Measurements from ENCODE around the gene MDH2.
"Not testable (repeated sequence)": the region's sequence is repeated elsewhere in the genome, so short reads cannot be mapped to it uniquely, and the experiment has no call there.

The MDH2 gene

DNA sequence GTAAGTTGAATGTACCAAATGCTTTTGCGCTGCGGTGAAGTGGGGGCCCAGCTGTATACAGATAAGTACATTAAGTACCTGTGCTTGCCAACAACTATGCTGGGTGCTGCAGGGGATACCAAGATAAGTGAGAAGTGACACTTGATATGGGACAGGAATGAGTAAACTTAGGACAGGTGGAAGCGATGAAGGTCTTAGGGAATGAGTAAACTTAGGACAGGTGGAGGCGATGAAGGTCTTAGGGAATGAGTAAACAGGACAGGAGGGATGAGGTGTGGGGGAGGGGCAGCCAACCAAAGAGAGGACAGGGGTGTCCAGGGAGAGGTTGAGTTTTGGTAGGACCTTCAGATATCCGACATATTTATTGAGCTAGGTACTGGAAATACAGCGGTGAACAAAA lies 1.4 kb downstream of the MDH2 start:
- DNase-seq: no peak

DNA sequence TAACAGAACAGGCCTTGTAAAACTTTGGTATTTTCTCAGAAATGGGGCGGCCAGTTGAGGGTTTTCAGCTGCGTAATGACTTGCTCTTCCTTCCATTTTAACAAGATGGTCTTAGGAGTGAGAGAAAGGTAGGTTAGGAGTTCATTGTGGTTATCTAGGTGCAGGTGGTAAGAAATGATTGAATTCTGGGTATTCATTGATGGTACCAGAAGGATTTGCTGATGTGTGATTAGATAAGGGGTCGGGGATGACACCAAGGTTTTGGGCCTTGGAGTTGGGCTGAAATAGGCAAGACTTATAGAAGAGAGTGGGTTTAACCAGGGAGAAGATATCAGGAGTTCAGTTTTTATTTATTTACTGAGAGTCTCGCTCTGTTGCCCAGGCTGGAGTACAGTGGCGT lies 2.6 kb downstream of the MDH2 start:
- DNase-seq: no peak

DNA sequence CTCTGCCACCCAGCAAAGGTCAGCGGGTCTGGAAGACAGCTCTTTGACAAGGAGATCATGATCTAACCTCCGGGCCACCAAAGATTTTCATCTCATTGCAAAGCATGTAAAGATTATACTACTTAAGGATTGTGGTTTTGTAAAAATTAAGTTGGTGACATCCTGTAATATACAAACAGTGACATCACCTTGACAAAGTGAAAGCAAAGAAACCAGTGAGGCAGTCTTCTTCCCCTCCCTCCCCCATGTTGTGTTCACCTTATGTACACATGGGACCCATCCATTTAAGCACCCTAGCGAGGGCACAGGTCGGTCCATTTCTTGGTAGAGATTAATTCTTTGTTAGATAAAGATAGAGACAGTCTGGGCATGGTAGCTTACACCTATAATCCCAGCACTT lies 3.9 kb downstream of the MDH2 start:
- no peak for DNase-seq

DNA sequence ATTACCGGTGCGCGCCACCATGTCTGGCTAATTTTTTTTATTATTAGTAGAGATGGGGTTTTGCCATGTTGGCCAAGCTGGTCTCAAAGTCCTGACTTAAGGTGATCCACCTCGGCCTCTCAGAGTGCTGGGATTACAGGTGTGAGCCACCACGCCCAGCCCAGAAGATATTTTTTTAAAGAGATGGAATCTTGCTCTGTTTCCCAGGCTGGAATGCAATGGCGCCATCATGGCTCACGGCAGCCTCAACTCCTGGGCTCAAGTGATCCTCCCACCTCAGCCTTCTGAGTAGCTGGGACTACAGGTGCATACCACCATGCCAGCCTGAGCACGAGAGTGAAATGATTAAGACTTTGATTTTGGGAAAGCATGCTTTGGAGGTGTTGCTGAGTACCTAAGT lies 4.8 kb downstream of the MDH2 start:
- DNase-seq: not testable (repeated sequence)

DNA sequence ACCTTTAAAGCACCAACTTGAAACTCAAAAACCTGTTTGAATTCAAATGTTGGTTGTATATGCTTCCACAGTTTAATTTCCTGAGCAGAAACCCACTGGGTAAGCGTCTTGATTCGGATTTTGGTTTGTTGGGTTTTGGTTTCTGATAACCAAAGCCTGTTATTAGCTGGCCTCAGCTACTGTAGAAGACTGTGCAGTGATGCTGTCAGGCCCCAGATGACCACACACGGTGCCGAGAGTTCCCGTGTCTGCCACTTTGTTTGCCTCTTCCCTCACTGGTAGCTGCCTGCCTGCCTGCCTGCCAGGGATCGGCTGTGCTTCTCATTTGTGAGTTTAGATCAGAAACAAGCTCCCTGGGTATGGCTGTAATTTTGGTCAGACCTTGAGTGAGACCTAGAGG lies 5.6 kb downstream of the MDH2 start:
- no peak for DNase-seq

DNA sequence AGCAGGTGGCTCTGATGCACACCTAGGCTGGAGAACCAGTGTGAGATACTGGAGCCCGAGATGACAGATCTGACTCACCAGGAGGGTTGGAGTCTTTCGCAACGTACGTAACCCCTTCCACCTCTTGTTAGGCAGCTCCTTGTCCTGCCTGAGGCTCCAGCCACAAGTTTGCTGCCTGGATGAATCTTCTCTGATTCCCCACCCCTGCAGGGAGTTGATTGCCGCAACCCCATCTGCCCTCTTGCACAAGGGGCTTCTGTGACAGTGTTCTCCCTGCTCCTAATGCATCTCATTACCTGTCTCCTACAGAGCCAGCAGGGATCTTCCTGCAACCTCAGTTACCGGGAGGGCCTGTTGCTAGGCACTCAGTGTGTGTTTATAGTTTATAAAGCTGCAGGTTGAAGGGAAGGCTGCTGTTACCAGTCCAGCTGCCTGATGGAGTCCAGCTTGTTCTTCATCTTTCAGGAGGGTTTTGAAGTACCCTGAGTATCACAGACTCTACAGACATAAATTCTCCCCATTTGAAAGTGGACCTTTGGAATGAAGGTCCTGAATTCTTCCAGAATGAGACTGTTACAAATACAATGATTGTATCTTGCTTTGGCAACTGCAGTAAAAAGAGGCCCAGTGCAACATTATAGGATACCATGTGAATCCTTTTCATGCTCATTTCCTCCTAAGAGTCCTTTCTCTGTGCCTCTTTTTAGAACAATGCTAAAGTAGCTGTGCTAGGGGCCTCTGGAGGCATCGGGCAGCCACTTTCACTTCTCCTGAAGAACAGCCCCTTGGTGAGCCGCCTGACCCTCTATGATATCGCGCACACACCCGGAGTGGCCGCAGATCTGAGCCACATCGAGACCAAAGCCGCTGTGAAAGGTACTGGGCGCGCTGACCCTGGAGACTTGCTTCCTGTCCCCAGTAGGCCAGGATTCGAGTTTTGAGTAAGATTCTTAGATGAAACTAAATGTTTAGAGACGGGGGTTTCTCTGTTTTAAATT lies 6.5 kb downstream of the MDH2 start:
- no peak for DNase-seq

DNA sequence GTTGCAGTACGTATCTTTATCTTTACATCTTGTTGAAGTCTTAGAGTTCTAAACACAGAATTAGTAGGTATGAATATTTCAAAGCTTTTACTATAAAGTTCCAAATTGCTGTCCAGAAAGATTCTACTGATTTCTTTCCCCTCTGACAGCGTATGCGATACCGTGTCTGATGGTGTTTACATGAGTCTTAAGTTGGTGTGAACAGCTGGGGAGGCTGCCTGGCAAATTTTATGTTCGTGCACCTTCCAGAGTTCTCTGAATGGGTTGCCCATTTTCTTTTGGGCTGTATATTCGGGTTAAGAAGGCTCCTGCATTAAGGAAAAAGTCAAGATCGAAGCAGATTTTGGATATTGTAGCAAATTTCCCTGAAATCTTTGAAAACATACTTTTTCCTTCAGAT lies 8.3 kb downstream of the MDH2 start:
- DNase-seq: no peak

DNA sequence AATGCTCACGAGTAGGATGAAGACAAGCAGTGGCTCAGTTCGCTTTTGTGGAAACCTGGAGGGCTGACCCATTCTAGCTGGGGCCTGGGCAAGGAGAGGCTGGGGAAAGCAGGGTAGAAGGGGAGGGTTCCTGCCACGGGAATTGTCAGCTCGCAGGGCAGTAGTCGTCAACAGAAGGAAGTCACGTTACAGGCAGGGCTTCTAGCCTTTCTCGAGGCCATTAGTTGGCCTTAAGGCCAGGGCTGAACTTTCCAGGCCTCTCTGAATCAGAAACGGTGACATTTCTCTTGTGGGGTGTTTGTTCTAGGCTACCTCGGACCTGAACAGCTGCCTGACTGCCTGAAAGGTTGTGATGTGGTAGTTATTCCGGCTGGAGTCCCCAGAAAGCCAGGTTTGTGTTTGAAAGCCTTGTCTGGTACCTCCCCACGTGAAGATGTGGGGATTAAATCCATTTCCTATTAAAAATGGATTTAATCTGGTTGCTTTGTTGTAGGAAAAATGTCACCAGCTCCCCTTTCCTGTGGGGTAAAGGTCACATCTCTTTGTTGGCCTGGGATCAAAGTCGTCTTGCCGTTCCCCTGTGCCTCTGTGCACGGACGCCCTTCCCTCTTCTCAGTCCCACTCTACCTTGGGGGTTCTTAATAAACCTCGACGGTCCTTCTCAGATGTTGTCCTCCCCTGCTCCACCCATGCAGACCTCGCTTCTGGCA lies 9.4 kb downstream of the MDH2 start:
- DNase-seq: no peak

DNA sequence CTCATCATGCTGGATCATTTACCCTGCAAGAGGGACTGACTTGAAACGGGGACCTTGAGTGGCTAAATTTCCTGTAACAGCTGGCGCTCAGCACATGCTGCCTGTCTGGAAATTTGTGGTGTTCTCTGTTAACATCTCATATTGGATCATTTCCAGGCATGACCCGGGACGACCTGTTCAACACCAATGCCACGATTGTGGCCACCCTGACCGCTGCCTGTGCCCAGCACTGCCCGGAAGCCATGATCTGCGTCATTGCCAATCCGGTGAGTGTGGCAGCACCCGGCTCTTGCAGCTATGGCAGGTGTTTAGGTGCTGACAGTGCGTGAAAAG lies 9.9 kb downstream of the MDH2 start:
- DNase-seq: no peak

DNA sequence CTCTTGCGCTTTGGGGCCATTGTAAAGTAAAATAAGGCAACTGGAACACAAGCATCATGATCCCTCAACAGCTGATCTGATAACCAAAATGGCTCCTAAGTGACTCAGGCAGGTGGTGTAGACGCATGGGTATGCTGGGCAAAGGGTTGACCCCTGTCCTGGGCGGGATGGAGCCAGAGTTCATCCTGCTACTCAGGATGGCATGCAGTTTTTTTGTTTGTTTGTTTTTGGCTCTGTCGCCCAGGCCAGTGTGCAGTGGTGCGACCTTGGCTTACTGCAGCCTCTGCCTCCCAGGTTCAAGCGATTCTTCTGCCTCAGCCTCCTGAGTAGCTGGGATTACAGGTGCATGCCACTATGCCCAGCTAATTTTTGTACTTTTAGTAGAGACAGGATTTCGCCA lies 10.8 kb downstream of the MDH2 start:
- not testable (repeated sequence) for DNase-seq

DNA sequence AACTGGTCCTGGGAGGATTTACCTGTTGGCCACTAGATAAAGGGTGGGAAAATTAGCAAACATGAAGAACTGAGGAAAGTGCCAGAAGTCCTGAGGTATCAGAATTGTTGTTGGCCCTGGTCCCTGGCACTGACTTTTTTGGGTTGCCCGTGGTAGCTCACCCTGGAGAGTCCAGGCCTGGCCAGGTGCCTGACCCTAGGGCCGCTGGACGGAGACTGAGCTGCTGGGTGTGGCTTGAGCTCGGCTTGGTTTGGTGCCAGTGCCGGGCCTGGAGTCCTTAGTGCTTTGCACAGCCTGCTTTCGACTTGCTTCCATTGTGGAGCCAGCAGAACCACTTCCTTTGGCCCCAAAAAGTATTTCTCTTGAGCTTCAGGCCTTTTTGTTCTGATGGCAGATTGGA lies 12.9 kb downstream of the MDH2 start:
- DNase-seq: no peak

DNA sequence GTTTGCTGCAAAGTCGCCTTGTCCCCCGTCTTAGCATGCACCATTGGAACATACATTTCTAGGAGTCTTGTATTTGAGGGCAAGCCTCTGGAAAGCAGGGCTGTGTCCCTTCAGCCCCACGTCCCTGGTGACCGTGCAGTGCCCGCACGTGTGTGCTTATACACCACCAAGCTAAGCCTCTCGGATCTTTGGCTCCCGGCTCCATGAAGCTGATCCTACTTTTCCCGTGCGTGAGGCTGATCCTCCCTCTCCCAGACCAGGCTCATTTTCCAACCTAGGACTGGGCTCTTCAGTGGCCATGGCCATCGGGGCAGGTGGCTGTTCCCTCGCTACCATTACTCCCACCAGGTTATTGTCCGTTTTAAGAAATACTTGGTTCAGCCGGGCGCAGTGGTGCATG lies 14.3 kb downstream of the MDH2 start:
- no peak for DNase-seq

DNA sequence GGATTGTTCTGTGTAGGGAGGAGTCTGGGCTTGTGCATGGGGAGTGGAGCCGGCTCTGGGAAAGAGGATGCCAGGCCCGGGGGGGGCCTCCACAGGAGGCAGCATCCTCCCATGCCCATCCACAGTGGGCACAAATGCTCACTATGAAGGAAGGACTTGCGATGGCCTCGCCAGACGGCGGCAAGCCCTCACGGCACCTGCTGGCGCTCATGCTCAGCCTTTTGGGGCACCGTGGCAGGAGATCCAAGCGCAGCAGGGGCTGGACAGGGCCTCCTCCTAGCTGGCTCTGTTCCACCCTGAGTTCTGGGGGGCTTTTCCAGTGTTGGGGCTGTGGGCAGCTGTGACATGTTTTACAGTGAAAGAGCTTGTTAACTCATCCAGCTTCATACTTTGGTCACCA lies 15.2 kb downstream of the MDH2 start:
- no peak for DNase-seq

DNA sequence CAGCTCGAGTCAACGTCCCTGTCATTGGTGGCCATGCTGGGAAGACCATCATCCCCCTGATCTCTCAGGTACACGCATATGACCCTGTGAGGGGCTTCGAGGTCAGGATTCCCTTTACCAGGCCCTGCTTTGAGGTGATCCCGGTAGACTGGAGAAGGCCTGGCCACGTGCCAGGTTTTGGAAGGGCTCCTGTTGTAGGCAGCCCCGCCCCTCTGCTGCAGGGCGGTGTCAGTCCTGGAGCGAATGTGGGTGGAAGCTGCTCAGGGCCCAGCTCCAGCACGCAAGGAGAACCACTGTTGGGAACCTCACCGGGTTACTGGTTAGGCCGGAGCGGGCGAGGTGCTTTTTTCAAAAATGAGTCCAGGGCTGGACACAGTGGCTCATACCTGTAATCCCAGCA lies 15.6 kb downstream of the MDH2 start:
- DNase-seq: no peak

DNA sequence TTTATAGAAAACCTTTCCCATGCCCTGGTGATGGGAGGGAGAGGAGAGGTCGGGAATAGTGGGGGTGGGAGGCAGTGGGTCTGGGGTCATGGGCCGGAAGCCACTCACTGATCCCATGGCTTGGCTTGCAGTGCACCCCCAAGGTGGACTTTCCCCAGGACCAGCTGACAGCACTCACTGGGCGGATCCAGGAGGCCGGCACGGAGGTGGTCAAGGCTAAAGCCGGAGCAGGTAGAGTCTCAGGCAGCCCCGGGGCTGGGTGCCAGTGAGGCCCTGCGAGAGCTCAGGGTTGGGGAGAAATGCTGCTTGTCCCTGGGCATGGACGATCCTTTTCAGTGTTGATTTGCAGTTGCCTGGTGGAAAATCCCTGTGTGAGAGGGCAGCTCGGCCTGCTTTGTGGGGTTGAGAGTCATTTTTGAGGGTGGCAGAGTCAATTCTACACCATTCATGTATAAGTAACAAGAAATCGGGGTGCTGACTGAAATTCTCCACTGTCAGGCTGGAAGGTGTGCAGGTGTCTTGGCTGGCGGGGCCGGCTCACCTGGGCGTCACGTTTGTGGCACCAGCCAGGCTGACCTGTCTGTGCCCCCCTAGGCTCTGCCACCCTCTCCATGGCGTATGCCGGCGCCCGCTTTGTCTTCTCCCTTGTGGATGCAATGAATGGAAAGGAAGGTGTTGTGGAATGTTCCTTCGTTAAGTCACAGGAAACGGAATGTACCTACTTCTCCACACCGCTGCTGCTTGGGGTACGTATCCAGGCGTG lies 16.5 kb downstream of the MDH2 start:
- DNase-seq: no peak

DNA sequence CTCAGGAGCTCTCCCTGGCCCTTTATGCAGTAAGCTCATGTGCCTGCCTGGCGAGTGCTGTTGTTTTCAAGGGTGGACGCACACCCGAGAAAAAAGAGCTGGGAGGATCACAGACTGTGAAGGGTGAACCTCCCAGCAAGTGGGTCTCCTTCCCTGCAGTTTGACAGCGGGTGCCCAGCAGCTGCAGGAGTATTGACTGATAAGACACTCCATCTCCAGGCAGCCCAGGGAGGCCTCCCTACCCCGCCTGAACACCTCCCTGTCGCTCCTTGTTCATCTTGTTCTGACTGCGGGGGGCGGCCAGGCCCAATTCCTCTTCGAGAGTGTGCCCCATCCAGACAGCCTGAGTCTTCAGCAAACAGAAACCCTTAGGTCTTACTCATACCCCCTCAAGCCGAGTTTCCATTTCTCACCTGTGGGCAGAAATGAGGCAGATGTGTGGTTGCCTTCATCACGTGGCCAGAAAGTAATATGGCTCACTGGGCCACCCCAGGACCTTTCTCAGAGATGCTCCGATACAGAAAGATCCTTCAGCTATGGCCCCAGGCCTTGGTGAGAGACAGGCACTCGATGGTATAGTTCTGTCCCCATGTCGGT lies 17.2 kb downstream of the MDH2 start:
- DNase-seq: no peak

DNA sequence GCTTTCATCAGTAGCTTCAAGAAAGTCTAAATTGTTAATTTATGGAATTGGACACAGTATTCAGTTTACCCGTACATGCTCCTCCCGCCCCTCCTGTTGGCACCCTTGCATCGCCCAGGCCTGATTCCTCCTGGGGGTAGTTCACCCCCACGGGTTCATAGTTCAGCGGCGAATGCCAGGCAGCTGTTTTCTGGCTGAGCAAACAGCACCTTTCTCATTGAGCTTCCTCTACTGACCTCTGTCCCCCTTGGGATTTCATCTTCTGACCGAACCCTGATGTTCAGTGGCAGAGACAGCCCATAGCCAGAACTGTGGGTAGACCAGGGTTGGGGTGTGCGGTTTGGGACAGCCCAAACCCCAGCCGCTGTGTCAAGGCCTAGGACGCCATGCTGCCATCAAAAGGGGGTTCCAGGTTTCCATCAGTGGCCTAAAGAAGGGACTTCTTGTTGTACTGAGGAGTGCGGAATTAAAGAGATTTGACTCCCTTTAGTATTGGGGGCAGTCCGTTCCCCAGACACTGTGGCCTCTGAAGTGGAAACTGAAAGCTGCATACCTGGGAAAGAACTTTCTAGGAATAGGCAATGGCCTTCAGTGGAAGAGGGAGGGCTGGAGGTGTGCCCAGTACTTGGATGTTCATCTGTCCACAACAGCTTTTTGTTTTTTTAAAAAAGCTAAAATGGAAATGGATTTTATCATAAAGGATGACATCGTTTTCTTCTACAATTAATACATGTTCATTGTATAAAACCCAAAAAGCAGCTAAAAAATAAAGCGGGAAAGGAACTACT lies 19.0 kb downstream of the MDH2 start:
- DNase-seq: no peak

DNA sequence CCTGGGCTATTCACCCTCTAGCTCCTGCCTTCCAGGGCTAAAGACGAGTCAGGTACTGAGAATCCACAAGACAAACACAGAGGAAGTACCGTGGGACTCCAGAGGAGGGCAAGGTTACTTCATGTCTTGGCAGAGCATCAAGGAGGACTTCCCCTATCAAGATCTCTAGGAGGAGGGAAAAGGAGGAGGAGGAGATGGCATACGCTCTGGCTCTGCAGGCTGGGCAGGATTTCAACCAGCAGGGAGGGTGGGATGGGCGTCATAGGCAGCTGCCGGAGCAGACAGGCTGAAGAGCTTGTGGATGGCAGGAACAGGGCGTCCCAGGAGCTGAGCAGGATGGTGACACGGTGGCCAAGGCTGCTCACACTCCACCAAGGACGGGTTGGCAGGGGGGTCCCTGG lies 21.3 kb downstream of the MDH2 start:
- DNase-seq: no peak

DNA sequence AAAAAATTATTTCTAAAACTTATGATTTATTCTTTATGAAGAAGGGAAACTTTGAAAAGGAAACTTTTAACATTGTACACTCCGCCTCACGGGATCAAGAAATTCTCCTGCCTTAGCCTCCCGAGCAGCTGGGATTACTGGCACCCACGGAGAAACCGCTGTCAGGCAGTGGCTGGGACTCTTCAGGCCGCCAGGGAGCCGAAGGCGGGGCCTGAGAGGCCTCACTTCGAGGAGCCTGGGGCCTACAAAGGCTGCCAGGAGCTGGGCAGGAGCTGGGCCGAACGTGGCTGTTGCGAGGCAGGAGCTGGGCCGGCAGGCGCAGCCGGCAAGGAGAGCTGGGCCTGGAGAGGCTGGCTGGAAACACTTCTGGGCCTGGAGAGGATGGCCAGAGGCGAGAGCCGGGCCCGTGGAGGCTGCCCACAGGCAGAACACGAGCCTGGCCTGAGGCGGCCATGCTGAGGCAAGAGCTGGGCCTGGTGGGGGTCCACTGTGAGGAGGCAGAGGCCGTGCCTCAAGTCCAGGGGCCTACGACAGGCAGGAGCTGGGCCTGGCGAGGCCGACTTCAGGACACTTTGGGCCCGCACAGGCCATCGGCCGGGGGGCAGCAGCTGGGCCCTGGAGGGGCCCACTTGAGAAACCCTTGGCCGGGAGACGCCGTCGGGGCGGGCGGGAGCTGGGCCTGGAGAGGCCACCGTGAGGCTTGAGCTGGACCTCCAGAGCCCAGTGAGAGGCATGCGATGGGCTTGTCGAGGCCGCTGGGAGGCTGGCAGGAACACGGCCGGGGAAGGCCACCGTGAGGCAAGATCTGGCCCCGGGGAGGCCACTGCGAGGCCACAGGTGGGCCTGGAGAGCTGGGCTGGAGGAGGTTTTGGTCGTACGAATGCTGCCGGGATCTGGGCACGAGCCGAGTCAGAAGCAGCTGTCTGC lies 23.7 kb downstream of the MDH2 start:
- DNase-seq: no peak

DNA sequence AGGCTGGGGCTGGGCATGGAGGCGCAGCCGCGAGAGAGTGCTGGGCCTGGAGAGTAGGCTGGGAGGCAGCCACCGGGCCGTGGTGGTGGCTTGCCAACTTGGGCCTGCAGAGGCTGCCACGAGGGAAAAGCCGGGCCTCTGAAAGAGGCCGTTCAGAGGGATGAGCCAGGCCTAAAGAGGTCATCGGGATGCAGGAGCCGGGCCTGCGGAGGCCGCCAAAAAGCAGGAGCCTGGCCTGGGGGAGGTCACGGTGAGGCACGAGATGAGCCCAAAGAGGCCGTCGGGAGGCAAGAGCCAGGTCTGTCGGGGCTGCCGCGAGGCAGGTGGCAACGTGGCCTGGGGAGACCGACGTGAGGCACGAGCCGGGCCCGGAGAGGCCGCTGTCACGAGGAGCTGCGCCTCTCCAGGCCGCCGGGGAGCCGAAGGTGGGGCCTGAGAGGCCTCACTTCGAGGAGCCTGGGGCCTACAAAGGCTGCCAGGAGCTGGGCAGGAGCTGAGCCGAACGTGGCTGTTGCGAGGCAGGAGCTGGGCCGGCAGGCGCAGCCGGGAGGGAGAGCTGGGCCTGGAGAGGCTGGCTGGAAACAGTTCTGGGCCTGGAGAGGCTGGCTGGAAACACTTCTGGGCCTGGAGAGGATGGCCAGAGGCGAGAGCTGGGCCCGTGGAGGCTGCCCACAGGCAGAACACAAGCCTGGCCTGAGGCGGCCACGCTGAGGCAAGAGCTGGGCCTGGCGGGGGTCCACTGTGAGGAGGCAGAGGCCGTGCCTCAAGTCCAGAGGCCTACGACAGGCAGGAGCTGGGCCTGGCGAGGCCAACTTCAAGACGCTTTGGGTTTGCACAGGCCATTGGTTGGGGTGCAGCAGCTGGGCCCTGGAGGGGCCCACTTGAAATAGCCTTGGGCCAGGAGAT lies 24.6 kb downstream of the MDH2 start:
- DNase-seq: no peak
